GM06990 (cell line): Measurements from ENCODE around the gene LRMDA.
A peak's percentile ranks its signal among the peaks of the same experiment; 100 is the strongest.

Experiments
- DNase-seq: peaks from one replicate; pipeline ENCODE4 v3.0.0-alpha.2; 2011; ENCODE audit not compliant: insufficient read length; ENCODE audit errors: extremely low read depth
- H3K27me3 ChIP-seq: replicated peaks from 2 replicates; pipeline ENCODE4 v1.6.0; 2011; ENCODE audit warnings: low read length; ENCODE audit not compliant: control insufficient read depth, insufficient read depth
- H3K36me3 ChIP-seq: 2 replicates; pipeline ENCODE4 v1.5.1; 2011; ENCODE audit warnings: low read length; ENCODE audit not compliant: control insufficient read depth, insufficient read depth
- H3K4me3 ChIP-seq: replicated peaks from 2 replicates; pipeline ENCODE4 v1.5.1; 2011; ENCODE audit warnings: low read depth, mild to moderate bottlenecking, control low read depth, low read length
- CTCF ChIP-seq: IDR thresholded peaks from 2 replicates; pipeline ENCODE4 v1.5.1; 2011; ENCODE audit warnings: low read length, control low read depth, mild to moderate bottlenecking, inconsistent platforms; ENCODE audit not compliant: insufficient read depth, poor library complexity, severe bottlenecking

The LRMDA gene

GRCh38 chr10:76085002-76085816 is 653.8 kb downstream of the LRMDA start:
- H3K4me3 ChIP-seq, result no peak overlapping the region
- DNase-seq, result no peak
- TF ChIP-seq CTCF, result no peak
- H3K36me3 ChIP-seq, result no peaks in the 10 kb centered on the region
- no peaks in the 10 kb centered on the region; the same call in 1 of the 2 replicates for H3K27me3 ChIP-seq

- H3K4me3 ChIP-seq, result no peak overlapping the region
- no peak for TF ChIP-seq CTCF
- no peak for DNase-seq
- H3K36me3 ChIP-seq, result no peaks in the 10 kb centered on the region
- no peaks in the 10 kb centered on the region; the same call in 1 of the 2 replicates for H3K27me3 ChIP-seq
These were observed 654.4 kb downstream of the LRMDA start for GRCh38 chr10:76085817-76086167.

GRCh38 chr10:76086170-76086760 is 654.8 kb downstream of the LRMDA start:
- DNase-seq, result no peak

GRCh38 chr10:76086761-76087639 is 655.6 kb downstream of the LRMDA start:
- Histone ChIP-seq H3K36me3 (no peaks in the 10 kb centered on the region), H3K27me3 (no peaks in the 10 kb centered on the region; the same call in 1 of the 2 replicates), H3K4me3 (no peak overlapping the region)
- DNase-seq, result no peak
- peak; percentile 49 for TF ChIP-seq CTCF

More at GRCh38 chr10:76086170-76086760, 654.8 kb downstream of the LRMDA start:
- no peaks in the 10 kb centered on the region; the same call in 1 of the 2 replicates for H3K27me3 ChIP-seq
- TF ChIP-seq CTCF, result no peak
- no peaks in the 10 kb centered on the region for H3K36me3 ChIP-seq
- H3K4me3 ChIP-seq, result no peak overlapping the region

- H3K27me3 ChIP-seq, result no peaks in the 10 kb centered on the region; the same call in 1 of the 2 replicates
- no peak overlapping the region for H3K4me3 ChIP-seq
- no peak for DNase-seq
- H3K36me3 ChIP-seq, result no peaks in the 10 kb centered on the region
- no peak for TF ChIP-seq CTCF
These were observed 656.6 kb downstream of the LRMDA start for GRCh38 chr10:76088008-76088407.
